GM12865 (cell line): Measurements from ENCODE around the gene KCNJ6.

Experiments
- DNase-seq: peaks from one replicate; pipeline ENCODE4 v3.0.0; 2010; ENCODE audit warnings: low read depth
- H3K4me3 ChIP-seq: 2 replicates; pipeline ENCODE4 v1.5.1; 2011; ENCODE audit warnings: mild to moderate bottlenecking, low read depth, low read length, control low read depth
- TF ChIP-seq, protein P1 (sequence below): IDR thresholded peaks from 2 replicates; pipeline ENCODE4 v1.5.1; 2011; ENCODE audit warnings: low read length, control low read depth, low read depth, inconsistent platforms; ENCODE audit not compliant: insufficient read depth; ENCODE audit errors: missing control alignments

KCNJ6 gene

DNA sequence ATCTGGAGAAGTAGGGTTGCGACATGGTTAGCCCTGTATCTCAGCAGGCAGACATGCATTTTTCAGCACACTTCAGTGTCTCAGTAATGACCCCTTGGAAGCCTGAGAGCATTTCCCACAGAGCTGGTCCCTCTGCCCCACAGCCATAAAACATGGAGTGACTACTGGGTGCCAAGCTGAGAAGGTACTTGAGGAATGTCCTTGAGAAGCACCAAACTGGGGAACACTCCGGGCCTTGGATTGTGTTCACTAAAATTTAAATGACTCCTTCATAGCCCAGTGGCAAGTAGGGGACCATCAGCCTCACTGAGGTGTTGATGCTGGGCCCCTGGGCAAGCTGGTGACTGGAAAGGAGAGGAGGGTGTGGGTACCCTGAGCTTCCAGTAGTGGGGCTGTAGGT, 54.7 kb downstream of the KCNJ6 start:
- DNase-seq: no peak
- TF ChIP-seq, protein P1, sequence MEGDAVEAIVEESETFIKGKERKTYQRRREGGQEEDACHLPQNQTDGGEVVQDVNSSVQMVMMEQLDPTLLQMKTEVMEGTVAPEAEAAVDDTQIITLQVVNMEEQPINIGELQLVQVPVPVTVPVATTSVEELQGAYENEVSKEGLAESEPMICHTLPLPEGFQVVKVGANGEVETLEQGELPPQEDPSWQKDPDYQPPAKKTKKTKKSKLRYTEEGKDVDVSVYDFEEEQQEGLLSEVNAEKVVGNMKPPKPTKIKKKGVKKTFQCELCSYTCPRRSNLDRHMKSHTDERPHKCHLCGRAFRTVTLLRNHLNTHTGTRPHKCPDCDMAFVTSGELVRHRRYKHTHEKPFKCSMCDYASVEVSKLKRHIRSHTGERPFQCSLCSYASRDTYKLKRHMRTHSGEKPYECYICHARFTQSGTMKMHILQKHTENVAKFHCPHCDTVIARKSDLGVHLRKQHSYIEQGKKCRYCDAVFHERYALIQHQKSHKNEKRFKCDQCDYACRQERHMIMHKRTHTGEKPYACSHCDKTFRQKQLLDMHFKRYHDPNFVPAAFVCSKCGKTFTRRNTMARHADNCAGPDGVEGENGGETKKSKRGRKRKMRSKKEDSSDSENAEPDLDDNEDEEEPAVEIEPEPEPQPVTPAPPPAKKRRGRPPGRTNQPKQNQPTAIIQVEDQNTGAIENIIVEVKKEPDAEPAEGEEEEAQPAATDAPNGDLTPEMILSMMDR: no peak
- no peak overlapping the region for H3K4me3 ChIP-seq

DNA sequence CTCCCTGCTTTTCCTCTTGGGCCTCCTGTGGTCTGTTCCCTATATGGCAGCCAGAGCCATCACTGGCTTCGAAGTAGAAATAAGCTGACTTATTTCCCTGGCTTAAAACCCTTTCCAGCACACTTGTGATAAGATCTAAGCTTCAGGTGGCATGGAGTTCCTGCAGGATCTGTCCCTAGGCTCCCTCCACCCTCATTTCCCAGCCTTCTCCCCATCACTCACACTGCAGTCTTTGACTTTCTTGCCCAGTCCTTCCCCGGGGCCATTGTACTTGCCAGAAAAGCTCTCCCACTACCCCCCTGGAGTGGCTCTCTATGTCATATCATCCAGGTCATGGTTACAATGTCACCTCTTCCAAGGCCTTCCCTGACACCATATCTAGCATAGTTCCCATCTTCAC, 55.8 kb downstream of the KCNJ6 start:
- no peak overlapping the region for H3K4me3 ChIP-seq
- no peak for DNase-seq
- TF ChIP-seq, protein P1: no peak

DNA sequence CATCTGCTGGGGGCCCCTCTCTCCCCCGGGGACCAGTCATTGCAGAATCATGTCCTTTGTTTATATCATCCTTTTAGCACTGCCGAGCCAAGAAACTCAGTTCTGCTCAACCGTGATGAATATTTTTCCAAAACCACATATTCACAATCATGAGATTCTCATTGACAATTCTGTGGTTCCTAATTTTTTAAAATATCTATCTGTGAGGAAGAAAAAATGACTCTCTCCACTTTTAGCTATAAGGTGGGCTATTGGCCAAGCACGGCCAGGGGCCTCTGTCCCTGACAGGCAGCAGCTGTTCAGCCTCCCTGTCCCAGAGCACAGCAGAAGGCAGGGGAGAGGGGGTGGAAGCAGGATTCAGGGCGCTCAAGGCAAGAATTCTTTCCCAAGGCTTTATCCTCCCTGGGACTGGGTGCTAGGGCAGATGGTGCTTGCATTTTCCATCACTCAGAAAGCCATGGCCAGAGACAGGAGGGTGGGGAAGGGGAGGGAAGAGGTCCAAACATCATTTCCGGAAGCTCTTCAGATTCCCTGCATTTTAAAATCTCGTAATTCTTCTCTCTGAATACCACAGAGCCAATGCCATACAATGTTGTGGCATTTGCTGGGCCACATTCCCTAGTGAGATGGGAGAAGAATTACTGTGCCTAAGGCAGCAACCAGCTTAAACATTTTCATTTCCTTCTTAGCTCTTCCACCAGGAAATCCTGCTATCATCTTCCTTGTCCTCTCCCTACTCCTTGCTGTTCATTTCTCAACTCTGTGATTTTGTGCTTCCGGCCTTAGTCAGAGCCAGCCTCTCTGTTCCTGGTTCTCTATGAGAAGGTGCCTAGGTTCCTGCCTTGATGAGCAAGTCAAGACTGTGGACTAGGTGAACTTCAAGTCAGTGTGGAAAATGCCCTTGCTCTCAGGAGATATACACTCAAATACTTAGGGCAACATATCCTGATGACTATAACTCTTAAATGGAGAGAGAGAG, 60.3 kb downstream of the KCNJ6 start:
- TF ChIP-seq, protein P1: no peak
- no peak for DNase-seq
- no peak overlapping the region for H3K4me3 ChIP-seq

DNA sequence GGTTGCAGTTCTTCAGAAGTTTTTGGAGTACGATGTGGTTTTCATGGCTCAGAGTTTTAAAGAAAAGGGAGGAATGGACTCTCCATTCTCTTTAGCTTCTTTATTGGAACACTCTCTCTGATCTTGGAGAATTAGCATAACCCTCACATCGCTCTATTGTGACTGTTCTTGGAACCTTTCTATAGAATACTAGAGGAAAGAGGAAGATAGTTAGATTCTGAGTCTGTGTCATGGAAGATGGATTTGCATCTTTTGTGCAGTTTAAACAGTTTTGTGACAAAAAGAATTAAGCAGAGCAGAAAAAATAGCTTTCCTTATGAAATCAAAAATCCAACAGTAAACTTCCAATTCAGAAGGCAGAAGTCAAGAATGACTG, 61.0 kb downstream of the KCNJ6 start:
- DNase-seq: no peak
- H3K4me3 ChIP-seq: no peak overlapping the region
- TF ChIP-seq, protein P1: no peak

DNA sequence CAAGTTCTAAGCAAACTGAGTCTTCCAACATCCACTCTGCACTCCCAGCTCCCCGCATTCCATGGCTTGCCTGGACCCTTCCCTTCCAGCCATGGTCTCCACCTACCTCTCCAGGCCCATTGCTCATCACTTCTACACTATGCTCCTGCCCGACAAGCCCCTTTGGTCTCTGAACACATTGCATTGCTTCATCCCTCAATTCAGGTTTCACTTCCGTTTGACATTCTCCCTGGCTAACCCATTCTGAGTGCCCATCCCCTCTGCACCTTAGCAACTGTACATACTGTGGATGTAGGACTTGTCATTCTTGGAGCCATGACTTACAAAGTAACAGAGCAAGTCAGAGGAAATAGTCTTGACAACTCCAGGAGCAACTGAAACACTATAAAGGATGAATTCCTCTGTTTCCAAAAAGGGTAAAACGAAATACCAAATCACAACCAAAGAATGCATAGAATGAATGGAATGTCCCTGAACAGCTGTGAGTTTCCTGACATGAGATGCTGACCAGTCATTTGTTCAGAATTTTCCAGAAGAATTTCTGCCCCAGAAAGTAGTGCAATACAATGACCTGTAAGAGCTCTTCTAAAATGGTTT, 66.7 kb downstream of the KCNJ6 start:
- DNase-seq: no peak
- TF ChIP-seq, protein P1: no peak
- no peak overlapping the region for H3K4me3 ChIP-seq

DNA sequence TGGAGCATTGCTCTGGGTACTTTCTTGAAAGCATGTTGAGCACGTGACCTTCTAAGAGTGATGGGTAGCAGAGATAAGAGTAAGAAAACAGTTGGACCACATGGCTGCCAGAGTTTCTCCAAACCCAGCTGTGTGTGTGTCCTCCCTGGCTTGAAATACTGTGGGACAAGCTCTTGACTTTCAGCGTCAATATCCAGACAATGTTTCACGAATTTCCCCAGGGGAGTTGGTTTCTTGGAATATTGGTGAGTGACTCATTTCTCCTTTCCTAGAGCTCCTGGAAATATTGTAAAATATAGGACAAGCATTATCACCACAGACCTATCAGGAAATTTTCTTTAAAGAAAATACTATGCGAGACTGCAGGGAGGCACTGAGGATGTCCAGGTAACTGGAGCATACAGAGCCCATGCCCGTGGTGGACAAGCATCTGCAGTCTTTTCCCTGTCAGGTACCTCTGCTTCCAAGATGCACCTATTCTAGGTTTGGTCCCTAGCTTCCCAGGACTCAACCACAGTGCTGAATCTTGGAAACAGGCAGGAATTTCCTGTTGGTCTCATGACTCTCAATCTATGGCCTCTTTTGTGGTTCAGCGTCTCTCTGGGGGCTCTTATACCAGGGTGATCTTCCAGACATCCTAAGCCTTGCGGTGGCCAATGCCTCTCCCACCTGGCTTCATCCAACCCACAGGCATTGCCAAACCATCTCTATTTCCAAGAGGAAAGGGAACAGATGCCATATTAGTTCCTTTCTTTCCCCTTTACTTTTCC, 67.4 kb downstream of the KCNJ6 start:
- H3K4me3 ChIP-seq: no peak overlapping the region
- TF ChIP-seq, protein P1: no peak
- no peak for DNase-seq
